ENCODE data around the gene TDRD12.
A peak's percentile ranks its signal among the peaks of the same experiment; 100 is the strongest.

Gene TDRD12

DNA sequence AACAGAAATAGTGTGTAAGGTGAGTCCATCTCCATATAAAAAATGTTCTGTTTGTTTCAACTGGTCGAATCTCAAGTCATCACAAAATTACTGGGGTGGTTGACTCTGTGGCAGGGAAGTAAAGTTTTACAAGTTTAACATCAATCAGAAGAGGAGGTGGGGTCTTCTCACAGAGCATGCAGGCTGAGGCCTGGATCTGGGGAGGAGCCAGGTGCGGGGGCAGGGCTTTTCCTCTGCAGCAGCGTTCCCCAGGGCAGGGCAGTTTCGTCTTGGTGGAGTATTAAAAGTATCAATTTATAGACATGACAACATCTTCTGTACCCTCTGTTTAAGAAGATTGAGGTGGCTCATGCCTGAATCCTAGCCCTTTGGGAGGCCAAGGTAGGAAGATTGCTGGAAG lies 81.2 kb downstream of the TDRD12 start:
- H3K9me3 Mint-ChIP-seq (ENCODE audit: low read depth) = no peaks in the 10 kb centered on the region
- peak overlapping the region; percentile 22 for H3K4me3 Mint-ChIP-seq
- no peaks in the 10 kb centered on the region for H3K27me3 Mint-ChIP-seq
- H3K27ac Mint-ChIP-seq = peak overlapping the region; percentile 46
- peaks cover 37% of the 10 kb centered on the region for H3K4me1 Mint-ChIP-seq (ENCODE audit: low read depth)
- H3K36me3 Mint-ChIP-seq = no peaks in the 10 kb centered on the region

DNA sequence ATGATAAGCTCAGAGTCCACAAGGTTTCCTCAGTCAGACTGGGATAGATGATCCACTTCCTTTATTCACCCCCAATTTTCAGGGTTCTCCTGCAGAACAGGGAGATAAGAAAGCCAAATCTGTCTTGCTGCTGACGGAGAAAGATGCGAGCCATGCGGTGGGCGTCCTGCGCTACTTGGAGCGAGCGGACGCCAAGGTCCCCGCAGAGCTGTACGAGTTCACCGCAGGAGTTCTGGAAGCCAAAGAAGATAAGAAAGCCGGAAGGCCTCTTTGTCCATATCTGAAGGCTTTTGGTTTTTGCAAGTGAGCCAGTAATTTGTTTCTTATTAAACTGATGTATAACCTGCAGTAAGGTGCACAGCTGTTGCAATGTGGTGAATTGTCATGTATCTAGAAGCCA lies 83.3 kb downstream of the TDRD12 start:
- Mint-ChIP-seq H3K4me3 (no peak overlapping the region), H3K4me1 (ENCODE audit: low read depth) (peaks cover 31% of the 10 kb centered on the region), H3K27ac (no peak overlapping the region), H3K36me3 (no peaks in the 10 kb centered on the region), H3K27me3 (no peaks in the 10 kb centered on the region), H3K9me3 (ENCODE audit: low read depth) (no peaks in the 10 kb centered on the region)

DNA sequence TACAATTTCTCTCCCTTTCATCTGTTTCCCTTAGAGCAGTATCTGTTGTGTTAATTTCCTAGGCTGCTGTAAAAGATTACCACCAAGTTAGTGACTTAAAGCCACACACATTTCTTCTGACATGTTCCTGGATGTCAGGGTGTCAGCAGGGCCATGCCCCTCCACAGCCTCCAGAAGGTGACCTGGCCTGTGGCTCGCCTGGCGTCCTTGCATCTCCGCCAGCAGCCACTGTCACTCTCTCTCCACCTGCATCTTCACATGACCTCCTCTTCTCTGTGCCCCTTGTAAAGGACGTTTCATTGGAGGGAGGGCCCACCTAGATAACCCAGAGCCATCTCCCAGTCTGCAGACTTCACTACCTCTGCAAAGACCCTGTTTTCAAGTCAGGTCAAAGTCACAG lies 88.7 kb downstream of the TDRD12 start:
- H3K9me3 Mint-ChIP-seq (ENCODE audit: low read depth) = no peaks in the 10 kb centered on the region
- H3K27ac Mint-ChIP-seq = no peak overlapping the region
- H3K27me3 Mint-ChIP-seq = no peaks in the 10 kb centered on the region
- H3K36me3 Mint-ChIP-seq = no peaks in the 10 kb centered on the region
- no peak overlapping the region for H3K4me3 Mint-ChIP-seq
- H3K4me1 Mint-ChIP-seq (ENCODE audit: low read depth) = peaks cover 21% of the 10 kb centered on the region

GRCh38 chr19:32809254-32809653 lies 89.7 kb downstream of the TDRD12 start:
- Mint-ChIP-seq H3K4me1 (ENCODE audit: low read depth) (peaks cover 26% of the 10 kb centered on the region), H3K36me3 (no peaks in the 10 kb centered on the region), H3K4me3 (peak overlapping the region; percentile 2), H3K9me3 (ENCODE audit: low read depth) (no peaks in the 10 kb centered on the region), H3K27ac (no peak overlapping the region), H3K27me3 (no peaks in the 10 kb centered on the region)

- Mint-ChIP-seq H3K36me3 (no peaks in the 10 kb centered on the region), H3K4me3 (no peak overlapping the region), H3K27me3 (no peaks in the 10 kb centered on the region), H3K4me1 (ENCODE audit: low read depth) (peaks cover 28% of the 10 kb centered on the region), H3K27ac (no peak overlapping the region), H3K9me3 (ENCODE audit: low read depth) (no peaks in the 10 kb centered on the region)
Observed at GRCh38 chr19:32809754-32810153, 90.2 kb downstream of the TDRD12 start.

- H3K27me3 Mint-ChIP-seq = no peaks in the 10 kb centered on the region
- peaks cover 28% of the 10 kb centered on the region for H3K4me1 Mint-ChIP-seq (ENCODE audit: low read depth)
- H3K9me3 Mint-ChIP-seq (ENCODE audit: low read depth) = no peaks in the 10 kb centered on the region
- no peak overlapping the region for H3K27ac Mint-ChIP-seq
- H3K36me3 Mint-ChIP-seq = no peaks in the 10 kb centered on the region
- no peak overlapping the region for H3K4me3 Mint-ChIP-seq
Observed at GRCh38 chr19:32810452-32810851, 90.9 kb downstream of the TDRD12 start.

- Mint-ChIP-seq H3K27me3 (no peaks in the 10 kb centered on the region), H3K4me1 (ENCODE audit: low read depth) (peaks cover 28% of the 10 kb centered on the region), H3K4me3 (no peak overlapping the region), H3K36me3 (no peaks in the 10 kb centered on the region), H3K27ac (no peak overlapping the region), H3K9me3 (ENCODE audit: low read depth) (no peaks in the 10 kb centered on the region)
Observed at GRCh38 chr19:32811151-32811550, 91.6 kb downstream of the TDRD12 start.

GRCh38 chr19:32812036-32812435 lies 92.5 kb downstream of the TDRD12 start:
- Mint-ChIP-seq H3K9me3 (ENCODE audit: low read depth) (no peaks in the 10 kb centered on the region), H3K27me3 (no peaks in the 10 kb centered on the region), H3K4me3 (no peak overlapping the region), H3K36me3 (no peaks in the 10 kb centered on the region), H3K27ac (no peak overlapping the region), H3K4me1 (ENCODE audit: low read depth) (peaks cover 28% of the 10 kb centered on the region)

DNA sequence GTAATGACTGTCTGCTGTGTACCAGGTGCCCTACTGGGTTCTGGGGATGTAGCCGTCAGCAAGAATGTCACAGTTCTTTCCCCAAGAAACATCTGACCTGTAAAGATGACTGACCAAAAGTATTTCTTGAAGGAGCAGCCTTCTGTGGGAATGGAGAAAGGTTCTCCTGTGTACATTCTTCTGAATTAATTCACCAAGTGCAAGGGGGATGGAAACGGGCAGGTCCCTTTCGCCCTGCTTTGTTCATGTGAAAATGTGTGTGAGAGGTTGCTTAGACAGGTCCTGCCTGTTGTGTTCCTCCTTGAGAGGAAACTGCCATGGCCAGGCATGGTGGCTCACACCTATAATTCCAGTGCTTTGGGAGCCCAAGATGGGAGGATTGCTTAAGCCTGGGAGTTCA lies 93.0 kb downstream of the TDRD12 start:
- no peaks in the 10 kb centered on the region for H3K36me3 Mint-ChIP-seq
- no peaks in the 10 kb centered on the region for H3K9me3 Mint-ChIP-seq (ENCODE audit: low read depth)
- H3K4me1 Mint-ChIP-seq (ENCODE audit: low read depth) = peaks cover 27% of the 10 kb centered on the region
- no peak overlapping the region for H3K27ac Mint-ChIP-seq
- no peak overlapping the region for H3K4me3 Mint-ChIP-seq
- H3K27me3 Mint-ChIP-seq = no peaks in the 10 kb centered on the region

DNA sequence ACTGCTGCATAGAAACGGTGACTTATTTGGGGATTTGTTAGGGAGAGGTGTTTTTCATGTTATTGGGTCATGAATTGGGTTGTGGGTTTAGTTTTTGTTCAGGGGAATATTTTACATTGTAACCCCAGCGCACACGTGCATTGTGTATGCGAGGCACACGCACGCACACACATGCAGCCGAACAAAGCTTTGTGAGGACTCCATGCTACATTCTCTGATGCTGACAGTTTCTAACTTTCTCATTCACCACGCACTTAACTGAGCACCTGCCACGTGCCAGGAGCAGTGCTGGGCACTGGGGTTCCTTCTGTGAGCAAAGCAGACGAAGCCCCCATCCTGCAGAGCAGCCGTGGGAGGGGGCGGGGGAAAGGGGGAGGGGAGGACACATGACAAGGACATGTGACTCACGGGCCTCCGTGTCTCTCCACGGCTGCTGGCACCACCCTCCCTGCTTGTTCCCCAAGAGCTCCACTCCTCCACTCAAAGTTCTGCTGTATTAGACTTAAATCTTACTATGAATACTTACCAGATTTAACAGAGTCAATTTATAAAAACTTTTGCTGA lies 94.4 kb downstream of the TDRD12 start:
- Mint-ChIP-seq H3K36me3 (no peaks in the 10 kb centered on the region), H3K4me1 (ENCODE audit: low read depth) (peaks cover 21% of the 10 kb centered on the region), H3K9me3 (ENCODE audit: low read depth) (no peaks in the 10 kb centered on the region), H3K27me3 (no peaks in the 10 kb centered on the region), H3K27ac (no peak overlapping the region), H3K4me3 (no peak overlapping the region)

GRCh38 chr19:32814624-32815023 lies 95.1 kb downstream of the TDRD12 start:
- no peaks in the 10 kb centered on the region for H3K36me3 Mint-ChIP-seq
- no peak overlapping the region for H3K27ac Mint-ChIP-seq
- no peaks in the 10 kb centered on the region for H3K9me3 Mint-ChIP-seq (ENCODE audit: low read depth)
- no peaks in the 10 kb centered on the region for H3K27me3 Mint-ChIP-seq
- H3K4me3 Mint-ChIP-seq = no peak overlapping the region
- peaks cover 18% of the 10 kb centered on the region for H3K4me1 Mint-ChIP-seq (ENCODE audit: low read depth)

- Mint-ChIP-seq H3K4me3 (no peak overlapping the region), H3K36me3 (no peaks in the 10 kb centered on the region), H3K9me3 (ENCODE audit: low read depth) (no peaks in the 10 kb centered on the region), H3K27me3 (no peaks in the 10 kb centered on the region), H3K4me1 (ENCODE audit: low read depth) (peaks cover 27% of the 10 kb centered on the region), H3K27ac (no peak overlapping the region)
Observed at GRCh38 chr19:32816555-32817099, 97.1 kb downstream of the TDRD12 start.

DNA sequence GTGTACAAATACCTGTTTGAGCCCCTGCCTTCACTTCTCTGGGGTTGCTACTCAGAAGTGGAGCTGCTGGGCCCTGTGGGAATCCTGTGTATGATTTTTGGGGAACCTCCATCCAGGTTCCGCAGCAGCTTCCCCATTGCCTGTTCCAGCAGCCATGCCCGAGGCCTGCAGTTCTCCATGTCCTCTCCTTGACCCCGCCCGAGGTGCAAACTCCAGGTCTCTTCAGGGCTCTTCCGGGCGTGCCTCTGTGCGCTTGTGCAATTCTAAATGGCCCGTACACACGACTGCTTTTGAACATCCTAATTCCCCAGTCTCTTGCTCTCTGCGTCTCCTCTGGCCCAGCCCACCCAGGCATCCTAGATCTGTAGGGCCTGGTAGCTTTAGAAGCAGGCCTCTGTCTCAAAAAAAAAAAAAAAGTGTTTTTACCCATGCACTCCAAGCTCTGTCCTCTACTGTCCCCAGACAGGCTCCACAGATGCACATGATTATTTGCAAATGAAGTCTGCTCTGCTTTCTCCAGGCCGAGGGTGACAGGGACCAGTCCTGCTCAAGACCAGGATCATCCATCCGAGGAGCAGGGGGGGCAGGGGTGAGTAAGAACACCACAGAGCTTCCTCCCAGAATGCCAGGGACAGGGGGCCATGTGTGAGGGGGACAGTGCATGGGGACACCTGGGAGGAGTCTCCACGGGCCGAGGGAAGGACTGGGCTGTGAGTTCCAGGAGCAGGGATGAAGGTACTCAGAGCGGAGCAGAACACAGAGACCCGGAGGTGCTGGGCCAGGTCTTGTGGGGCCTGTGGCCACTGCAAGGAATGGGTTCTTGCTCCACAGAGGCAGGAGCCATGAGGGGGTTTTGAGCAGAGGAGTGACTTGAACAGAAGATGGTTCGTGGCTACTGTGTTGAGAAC lies 98.3 kb downstream of the TDRD12 start:
- H3K36me3 Mint-ChIP-seq = no peaks in the 10 kb centered on the region
- peaks cover 27% of the 10 kb centered on the region for H3K4me1 Mint-ChIP-seq (ENCODE audit: low read depth)
- no peaks in the 10 kb centered on the region for H3K27me3 Mint-ChIP-seq
- H3K4me3 Mint-ChIP-seq = no peak overlapping the region
- H3K9me3 Mint-ChIP-seq (ENCODE audit: low read depth) = no peaks in the 10 kb centered on the region
- H3K27ac Mint-ChIP-seq = no peak overlapping the region

DNA sequence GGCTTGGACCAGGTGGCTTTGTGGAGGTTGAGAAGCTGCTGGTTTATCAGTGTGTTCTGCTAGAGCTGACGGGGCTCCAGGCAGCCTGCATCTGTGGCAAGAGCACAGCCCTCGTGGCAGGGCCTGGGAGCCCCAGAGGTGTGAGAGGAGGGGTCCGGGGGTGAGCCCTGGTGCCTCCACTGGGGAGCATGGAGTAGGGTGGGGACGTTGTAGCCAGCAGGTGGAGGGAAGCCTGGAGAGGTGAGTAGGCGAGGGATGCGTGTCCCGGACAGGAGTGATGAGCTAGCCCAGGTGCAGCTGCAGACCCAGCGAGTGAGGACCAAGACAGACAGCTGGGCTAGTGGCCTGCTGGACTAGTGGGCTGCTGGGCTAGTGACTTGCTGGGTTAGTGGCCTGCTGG lies 99.0 kb downstream of the TDRD12 start:
- Mint-ChIP-seq H3K4me1 (ENCODE audit: low read depth) (peaks cover 26% of the 10 kb centered on the region), H3K36me3 (no peaks in the 10 kb centered on the region), H3K4me3 (no peak overlapping the region), H3K27ac (no peak overlapping the region), H3K9me3 (ENCODE audit: low read depth) (no peaks in the 10 kb centered on the region), H3K27me3 (peaks cover 1% of the 10 kb centered on the region)
